Measurements from ENCODE around the gene DIP2C.

DIP2C gene

GRCh38 chr10:575402-576129 lies 113.9 kb downstream of the DIP2C start:
- no peak for DNase-seq (ENCODE audit: extremely low spot score)
- CTCF ChIA-PET, result no interaction called here
- TF ChIP-seq LEF1 (IDR thresholded peaks at IDR 0.05; ENCODE audit: borderline replicate concordance), result no peak
- TF ChIP-seq NFRKB (IDR thresholded peaks at IDR 0.05), result no peak
- TF ChIP-seq CTBP1 (IDR thresholded peaks at IDR 0.05; ENCODE audit: borderline replicate concordance), result no peak
- no peak for TF ChIP-seq TARDBP (IDR thresholded peaks at IDR 0.05)
- no peak for TF ChIP-seq ARNT (IDR thresholded peaks at IDR 0.05)
- TF ChIP-seq ELF4 (IDR thresholded peaks at IDR 0.05), result no peak
- TF ChIP-seq PKNOX1 (IDR thresholded peaks at IDR 0.05), result no peak
- no peak for TF ChIP-seq SUZ12 (IDR thresholded peaks at IDR 0.05)
- no peak for TF ChIP-seq ZNF384 (IDR thresholded peaks at IDR 0.05)
- no peak for TF ChIP-seq BHLHE40 (IDR thresholded peaks at IDR 0.05; ENCODE audit: borderline replicate concordance)
- no peak for TF ChIP-seq SP1 (IDR thresholded peaks at IDR 0.05)
- no peak for TF ChIP-seq HDGF (IDR thresholded peaks at IDR 0.05; ENCODE audit: borderline replicate concordance)
- TF ChIP-seq FOXA1 (IDR thresholded peaks at IDR 0.05), result no peak
- no peak for TF ChIP-seq FOXM1 (IDR thresholded peaks at IDR 0.05; ENCODE audit: borderline replicate concordance)
- no peak for TF ChIP-seq FOXK2 (IDR thresholded peaks at IDR 0.05)
- TF ChIP-seq L3MBTL2 (conservative IDR thresholded peaks at IDR 0.05), result no peak
- POLR2A ChIA-PET, result no interaction called here

- TF ChIP-seq NFRKB (IDR thresholded peaks at IDR 0.05), result no peak
- no peak for TF ChIP-seq L3MBTL2 (conservative IDR thresholded peaks at IDR 0.05)
- no peak for TF ChIP-seq CTBP1 (IDR thresholded peaks at IDR 0.05; ENCODE audit: borderline replicate concordance)
- TF ChIP-seq PKNOX1 (IDR thresholded peaks at IDR 0.05), result no peak
- TF ChIP-seq SP1 (IDR thresholded peaks at IDR 0.05), result no peak
- no peak for TF ChIP-seq TARDBP (IDR thresholded peaks at IDR 0.05)
- CTCF ChIA-PET, result no interaction called here
- POLR2A ChIA-PET, result no interaction called here
- DNase-seq (ENCODE audit: extremely low spot score), result no peak
These were observed 116.8 kb downstream of the DIP2C start for GRCh38 chr10:572696-573095.

- POLR2A ChIA-PET, result no interaction called here
- CTCF ChIA-PET, result interaction anchor here (0.9 kb wide), 1 partner anchor 14 kb away, joined by 3 read pairs; no protein-coding TSS in a partner anchor
- no peak for TF ChIP-seq CTBP1 (IDR thresholded peaks at IDR 0.05; ENCODE audit: borderline replicate concordance)
- peak; percentile 25; the same call in 1 of the 2 replicates for TF ChIP-seq PKNOX1 (IDR thresholded peaks at IDR 0.05)
- DNase-seq (ENCODE audit: extremely low spot score), result no peak
These were observed 117.6 kb downstream of the DIP2C start for GRCh38 chr10:571688-572451.

- no peak for TF ChIP-seq L3MBTL2 (conservative IDR thresholded peaks at IDR 0.05)
- TF ChIP-seq FOXM1 (IDR thresholded peaks at IDR 0.05; ENCODE audit: borderline replicate concordance), result no peak
- no peak for TF ChIP-seq LEF1 (IDR thresholded peaks at IDR 0.05; ENCODE audit: borderline replicate concordance)
- TF ChIP-seq NFRKB (IDR thresholded peaks at IDR 0.05), result no peak
- no peak for TF ChIP-seq HDGF (IDR thresholded peaks at IDR 0.05; ENCODE audit: borderline replicate concordance)
- no peak for TF ChIP-seq SP1 (IDR thresholded peaks at IDR 0.05)
- TF ChIP-seq PKNOX1 (IDR thresholded peaks at IDR 0.05), result no peak
- no peak for TF ChIP-seq TARDBP (IDR thresholded peaks at IDR 0.05)
- TF ChIP-seq ZNF384 (IDR thresholded peaks at IDR 0.05), result no peak
- DNase-seq (ENCODE audit: extremely low spot score), result no peak
- CTCF ChIA-PET, result no interaction called here
- POLR2A ChIA-PET, result no interaction called here
These were observed 118.3 kb downstream of the DIP2C start for GRCh38 chr10:571166-571565.

- POLR2A ChIA-PET, result no interaction called here
- TF ChIP-seq FOXM1 (IDR thresholded peaks at IDR 0.05; ENCODE audit: borderline replicate concordance), result no peak
- TF ChIP-seq LEF1 (IDR thresholded peaks at IDR 0.05; ENCODE audit: borderline replicate concordance), result no peak
- TF ChIP-seq NFRKB (IDR thresholded peaks at IDR 0.05), result no peak
- no peak for TF ChIP-seq SUZ12 (IDR thresholded peaks at IDR 0.05)
- no peak for TF ChIP-seq ARNT (IDR thresholded peaks at IDR 0.05)
- CTCF ChIA-PET, result no interaction called here
- DNase-seq (ENCODE audit: extremely low spot score), result no peak
These were observed 118.8 kb downstream of the DIP2C start for GRCh38 chr10:570628-571163.

Measured in HEK293T (cell line).